ENCODE data around the gene CAV2.

The CAV2 gene

GRCh38 chr7:116496653-116497052 lies 2.9 kb upstream of the CAV2 start:
- no peak for DNase-seq

DNA sequence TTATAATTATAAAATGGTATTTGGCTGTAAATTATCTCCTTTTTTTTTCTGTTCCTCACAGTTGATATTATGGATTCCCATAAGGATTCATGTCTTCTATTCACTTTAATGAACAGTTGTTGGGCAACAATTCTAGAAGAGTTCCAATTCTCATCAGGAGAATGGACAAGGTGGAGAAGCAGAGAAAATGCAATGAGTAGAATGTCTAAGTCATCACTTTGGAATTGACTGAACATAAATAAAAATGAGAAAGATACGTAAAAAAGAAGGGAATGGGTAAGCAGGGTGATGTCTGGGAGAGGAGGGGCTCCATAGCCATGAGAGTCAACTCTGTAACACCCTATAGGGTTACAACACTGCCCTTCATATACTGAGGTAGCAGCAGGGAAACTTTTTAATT lies 1.8 kb upstream of the CAV2 start:
- no peak for DNase-seq

DNA sequence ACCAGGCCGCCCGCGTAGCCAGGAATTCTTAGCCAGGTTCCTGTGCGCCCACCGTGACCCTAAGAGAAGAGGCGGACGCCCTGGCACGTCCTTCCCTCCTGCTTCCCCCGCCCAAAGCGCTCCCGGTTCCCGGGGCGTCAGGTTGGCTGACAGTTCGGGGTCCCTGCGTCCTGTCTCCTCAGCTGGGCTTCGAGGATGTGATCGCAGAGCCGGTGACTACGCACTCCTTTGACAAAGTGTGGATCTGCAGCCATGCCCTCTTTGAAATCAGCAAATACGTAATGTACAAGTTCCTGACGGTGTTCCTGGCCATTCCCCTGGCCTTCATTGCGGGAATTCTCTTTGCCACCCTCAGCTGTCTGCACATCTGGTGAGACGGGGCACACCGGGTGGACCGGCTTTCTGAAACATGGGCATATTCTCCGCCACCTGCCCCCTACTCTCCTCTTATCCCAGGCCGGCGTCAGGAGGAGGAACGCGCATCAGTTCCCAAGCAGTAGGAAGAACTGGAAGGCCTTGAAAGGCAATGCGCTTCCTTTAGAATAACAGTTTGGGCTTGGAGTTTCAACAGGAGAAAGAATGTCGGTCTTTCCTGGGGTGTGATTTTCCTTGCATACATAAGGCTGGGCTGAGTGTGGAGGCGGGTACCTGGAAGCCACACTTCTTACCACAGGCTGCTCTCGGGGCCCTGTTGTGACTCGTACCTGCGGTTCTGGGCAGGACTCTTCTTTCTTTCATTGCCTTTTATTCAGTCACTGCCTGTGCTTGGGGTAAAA lies 728 bp downstream of the CAV2 start:
- DNase-seq: peak in 2 of 3 experiments; percentile 30 to 53

GRCh38 chr7:116501425-116502167 lies 2.1 kb downstream of the CAV2 start:
- no peak for DNase-seq

GRCh38 chr7:116502201-116503096 lies 2.9 kb downstream of the CAV2 start:
- no peak for DNase-seq

- DNase-seq: no peak
Observed at GRCh38 chr7:116503835-116504234, 4.3 kb downstream of the CAV2 start.

GRCh38 chr7:116505278-116505677 lies 5.7 kb downstream of the CAV2 start:
- DNase-seq: no peak

DNA sequence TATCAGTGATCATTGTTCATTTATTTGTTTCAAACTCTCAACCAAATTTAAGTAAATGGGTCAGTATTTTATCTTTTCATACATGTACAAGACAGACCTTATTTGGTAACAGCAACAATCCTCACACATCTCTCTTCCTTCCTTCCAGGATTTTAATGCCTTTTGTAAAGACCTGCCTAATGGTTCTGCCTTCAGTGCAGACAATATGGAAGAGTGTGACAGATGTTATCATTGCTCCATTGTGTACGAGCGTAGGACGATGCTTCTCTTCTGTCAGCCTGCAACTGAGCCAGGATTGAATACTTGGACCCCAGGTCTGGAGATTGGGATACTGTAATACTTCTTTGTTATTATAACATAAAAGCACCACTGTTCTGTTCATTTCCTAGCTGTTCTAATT lies 6.3 kb downstream of the CAV2 start:
- no peak for DNase-seq

DNA sequence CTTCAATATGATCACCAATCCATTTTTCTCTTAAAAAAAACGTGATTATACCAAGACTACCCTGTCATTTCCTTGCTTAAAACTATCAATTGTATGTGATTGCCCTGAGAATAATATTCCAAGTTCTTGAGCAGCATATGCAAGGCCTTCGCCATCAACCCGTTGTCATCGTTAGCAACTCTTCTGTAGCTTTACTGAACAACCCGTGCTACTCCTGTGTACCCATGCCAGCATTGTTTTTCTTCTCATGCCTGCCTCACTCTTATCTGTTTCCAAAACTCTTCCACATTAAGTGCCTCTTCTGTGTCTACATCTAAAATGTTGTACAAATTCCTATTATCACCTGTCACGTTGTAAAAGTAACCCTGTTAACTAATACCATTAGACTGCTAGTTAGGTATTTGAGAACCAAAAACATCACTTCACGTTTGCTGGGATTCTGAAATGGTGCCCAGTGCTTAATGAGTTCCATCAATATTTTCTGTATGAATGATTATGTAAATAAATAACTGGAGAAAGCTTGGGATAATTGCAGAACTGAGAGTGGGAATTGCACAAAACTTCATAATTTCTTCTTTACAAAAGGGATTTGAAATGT lies 10.5 kb downstream of the CAV2 start:
- DNase-seq: no peak

DNA sequence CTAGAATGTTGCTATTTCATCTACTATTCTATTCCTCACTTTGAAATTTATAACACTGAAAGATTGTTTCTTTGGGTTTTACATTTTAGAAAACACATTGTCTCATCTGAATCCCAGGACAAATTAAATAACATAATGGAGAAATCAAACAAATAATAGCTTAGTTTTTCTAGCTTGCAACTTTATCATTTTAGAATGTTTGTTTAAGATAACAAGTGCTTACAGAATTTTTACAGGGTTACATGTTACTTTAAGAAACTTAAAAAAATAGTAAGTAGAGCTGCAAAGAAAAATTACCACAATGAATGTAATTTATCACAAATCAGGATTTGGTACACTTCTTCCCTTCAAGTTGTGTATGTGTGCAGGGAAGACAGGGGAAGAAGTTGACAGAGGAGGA lies 11.3 kb downstream of the CAV2 start:
- DNase-seq: no peak

DNA sequence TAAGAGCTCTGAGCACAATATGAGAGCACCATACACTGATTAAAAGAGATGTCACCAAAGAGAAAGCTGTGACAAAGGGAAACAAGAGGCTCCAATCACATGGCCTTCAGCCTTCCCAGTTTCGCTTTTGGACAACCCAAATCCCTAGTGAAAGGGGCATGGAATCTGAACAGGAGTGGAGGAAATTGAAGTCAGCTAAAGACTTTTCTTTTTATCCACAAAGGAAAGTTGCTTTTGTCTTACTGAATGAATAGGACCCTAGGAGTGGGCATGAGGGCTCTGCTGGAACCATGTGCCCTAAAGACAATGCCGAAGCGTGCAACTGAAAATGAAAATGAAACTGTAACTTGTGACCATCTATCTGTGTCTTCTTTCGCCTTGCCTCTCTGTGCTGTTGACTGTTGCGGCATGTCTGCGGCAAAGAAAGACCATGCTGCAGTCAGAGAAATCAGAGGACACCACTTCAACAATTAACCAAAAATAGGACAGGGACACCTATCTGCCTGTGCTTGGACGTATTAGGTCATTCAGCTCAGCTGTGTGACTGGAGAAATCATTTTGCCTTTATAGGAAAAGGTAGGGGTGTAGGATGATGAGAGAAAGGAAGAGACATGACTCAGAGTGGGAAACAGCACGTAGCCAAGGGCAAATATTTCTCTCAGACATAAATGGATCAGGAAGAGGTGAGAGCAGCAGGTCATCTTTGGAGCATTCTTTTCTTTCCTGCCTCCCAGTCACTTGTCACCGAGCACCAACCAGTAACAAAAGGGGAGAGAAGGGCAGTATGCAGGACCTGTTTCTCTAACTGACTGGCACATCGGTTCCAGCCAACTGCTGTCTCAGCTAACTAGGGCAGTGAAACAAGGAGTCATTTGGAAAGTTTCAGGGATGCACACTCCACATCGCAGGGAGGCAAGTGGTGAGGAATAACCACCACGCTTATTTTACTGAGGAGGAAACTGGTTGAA lies 12.3 kb downstream of the CAV2 start:
- peak; percentile 54 to 77 (median 70) for DNase-seq

GRCh38 chr7:116512520-116513188 lies 13.1 kb downstream of the CAV2 start:
- DNase-seq: no peak

- DNase-seq: no peak
Observed at GRCh38 chr7:116515584-116515983, 16.0 kb downstream of the CAV2 start.

- no peak for DNase-seq
Observed at GRCh38 chr7:116516324-116516723, 16.8 kb downstream of the CAV2 start.

DNA sequence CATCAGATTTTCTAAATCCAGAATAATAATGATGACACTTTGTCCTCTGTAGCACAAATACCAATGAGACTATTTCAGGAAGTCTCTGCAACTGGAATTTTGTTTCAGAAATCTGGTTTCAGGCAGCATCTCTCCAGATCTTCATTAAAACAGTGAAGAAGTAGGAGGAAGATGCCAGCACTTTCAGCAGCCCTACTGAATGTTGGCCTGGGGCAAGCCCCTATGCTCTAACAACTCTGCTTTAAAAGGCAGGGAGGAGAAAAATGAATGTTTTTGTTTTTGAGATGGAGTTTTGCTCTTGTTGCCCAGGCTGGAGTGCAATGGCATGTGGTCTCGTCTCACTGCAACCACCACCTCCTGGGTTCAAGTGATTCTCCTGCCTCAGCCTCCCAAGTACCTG lies 18.1 kb downstream of the CAV2 start:
- no peak for DNase-seq

GRCh38 chr7:116518961-116519360 lies 19.4 kb downstream of the CAV2 start:
- no peak for DNase-seq

DNA sequence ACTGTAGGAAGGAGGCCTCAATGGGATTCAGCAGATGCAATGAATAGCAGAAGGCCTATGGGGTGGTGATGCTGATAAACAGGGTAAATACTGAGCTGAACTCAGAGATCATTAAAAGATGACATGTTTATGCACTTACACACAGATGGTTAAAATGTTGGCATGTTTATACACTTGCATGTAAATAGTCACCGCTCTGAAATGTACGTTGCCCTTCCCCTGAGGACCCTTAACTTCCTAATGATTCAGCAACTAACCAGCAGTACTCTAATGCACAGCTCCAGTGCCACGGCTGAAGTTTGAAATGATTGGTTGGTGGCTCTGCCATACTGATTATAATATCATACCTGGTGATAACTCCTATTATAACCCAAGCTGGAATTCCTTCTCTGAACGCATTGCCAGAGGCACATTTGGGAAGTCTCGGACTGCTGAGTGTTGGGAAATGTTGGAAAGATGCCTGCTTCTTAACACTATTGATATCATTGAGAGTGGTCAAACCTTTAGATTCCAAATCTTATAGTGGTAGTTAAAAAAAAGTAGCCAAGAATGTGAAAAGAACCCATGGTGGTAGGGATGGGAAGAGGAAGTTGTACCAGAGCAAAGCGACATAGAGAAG lies 21.6 kb downstream of the CAV2 start:
- no peak for DNase-seq

DNA sequence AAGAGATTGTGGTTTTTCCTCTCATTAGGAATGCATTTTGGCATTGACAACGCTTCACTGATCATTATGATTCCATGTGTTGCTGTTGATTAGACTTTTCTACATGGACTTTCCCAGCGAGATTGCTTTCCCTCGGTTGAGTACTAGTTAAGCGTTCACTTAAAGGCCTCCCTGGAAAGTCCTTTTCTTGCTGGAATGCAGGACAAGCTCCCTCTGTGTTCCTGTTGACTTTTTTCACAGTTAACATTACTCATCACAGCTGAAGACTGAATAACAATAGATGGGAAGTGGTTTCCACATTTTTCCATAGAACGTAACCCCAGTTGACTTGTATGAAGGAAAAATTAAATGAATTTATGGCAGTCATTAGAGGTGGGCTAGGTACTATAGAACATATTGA lies 22.7 kb downstream of the CAV2 start:
- no peak for DNase-seq

DNA sequence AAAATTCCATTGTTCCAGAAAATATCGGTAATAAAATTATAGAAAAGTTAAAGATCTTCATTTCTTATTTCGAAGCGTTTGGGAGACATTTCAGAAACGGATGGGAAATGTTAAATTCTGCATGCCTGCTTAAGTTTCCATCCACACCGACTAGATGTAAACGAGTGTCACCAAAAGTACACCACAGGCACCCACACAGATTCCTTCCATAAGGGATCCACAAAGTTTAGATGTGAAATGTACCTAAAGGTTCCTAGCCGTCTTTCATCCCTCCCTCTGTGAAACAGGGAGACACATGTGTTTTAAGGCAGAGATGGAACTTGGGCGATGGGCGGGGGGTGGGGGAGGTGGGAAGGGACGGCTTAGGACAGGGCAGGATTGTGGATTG lies 24.7 kb downstream of the CAV2 start:
- no peak for DNase-seq

- peak in 2 of 3 experiments; percentile 74 to 83 for DNase-seq
Observed at GRCh38 chr7:116524609-116525297, 25.2 kb downstream of the CAV2 start, which contains the start of gene CAV1. Gene CAV1 (plus strand): TSS chr7:116525036. CDS start chr7:116525063, 27 bp downstream.

All from NCI-H1417 (cell line).